ENCODE data around the gene BRPF1. TPM values are rescaled to one million over a fixed set of nuclear protein-coding genes. Genes with fewer than 3 reads are reported as not detected.

The BRPF1 gene
- total RNA-seq, 2 donors from 2014 or later = 16.4 to 21.0 TPM

DNA sequence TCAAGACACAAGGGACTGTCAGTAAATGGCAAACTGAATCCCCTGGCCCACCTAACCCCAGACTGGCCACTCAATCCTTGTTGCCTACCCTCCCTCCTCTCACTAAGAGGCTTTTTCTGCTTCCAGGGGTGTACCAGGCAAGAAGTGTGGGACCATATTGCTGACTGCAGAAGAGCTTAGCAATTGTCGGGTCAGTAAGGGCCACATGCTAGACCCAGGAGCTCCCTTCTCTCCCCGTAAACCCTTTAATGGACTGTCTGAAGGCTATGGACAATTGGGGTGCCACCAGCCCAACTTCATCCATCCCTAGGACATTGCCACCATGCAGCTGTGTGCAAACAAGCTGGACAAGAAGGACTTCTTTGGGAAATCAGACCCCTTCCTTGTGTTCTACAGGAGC lies 19.1 kb upstream of the BRPF1 start:
- H3K4me1 ChIP-seq (ENCODE audit: control insufficient read depth in 1 of 2, low read depth in 2 of 2) = peaks cover 3 to 10% of the 10 kb centered on the region in 2 donors
- no peaks in the 10 kb centered on the region for H3K9me3 ChIP-seq
- TF ChIP-seq, protein P1, sequence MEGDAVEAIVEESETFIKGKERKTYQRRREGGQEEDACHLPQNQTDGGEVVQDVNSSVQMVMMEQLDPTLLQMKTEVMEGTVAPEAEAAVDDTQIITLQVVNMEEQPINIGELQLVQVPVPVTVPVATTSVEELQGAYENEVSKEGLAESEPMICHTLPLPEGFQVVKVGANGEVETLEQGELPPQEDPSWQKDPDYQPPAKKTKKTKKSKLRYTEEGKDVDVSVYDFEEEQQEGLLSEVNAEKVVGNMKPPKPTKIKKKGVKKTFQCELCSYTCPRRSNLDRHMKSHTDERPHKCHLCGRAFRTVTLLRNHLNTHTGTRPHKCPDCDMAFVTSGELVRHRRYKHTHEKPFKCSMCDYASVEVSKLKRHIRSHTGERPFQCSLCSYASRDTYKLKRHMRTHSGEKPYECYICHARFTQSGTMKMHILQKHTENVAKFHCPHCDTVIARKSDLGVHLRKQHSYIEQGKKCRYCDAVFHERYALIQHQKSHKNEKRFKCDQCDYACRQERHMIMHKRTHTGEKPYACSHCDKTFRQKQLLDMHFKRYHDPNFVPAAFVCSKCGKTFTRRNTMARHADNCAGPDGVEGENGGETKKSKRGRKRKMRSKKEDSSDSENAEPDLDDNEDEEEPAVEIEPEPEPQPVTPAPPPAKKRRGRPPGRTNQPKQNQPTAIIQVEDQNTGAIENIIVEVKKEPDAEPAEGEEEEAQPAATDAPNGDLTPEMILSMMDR (IDR thresholded peaks at IDR 0.05) = no peak
- H3K4me3 ChIP-seq = no peak overlapping the region
- no peaks in the 10 kb centered on the region for H3K36me3 ChIP-seq
- no peak overlapping the region for H3K27ac ChIP-seq
- no peak for DNase-seq (ENCODE audit: low spot score)
- no peaks in the 10 kb centered on the region for H3K27me3 ChIP-seq (replicated peaks; ENCODE audit: insufficient read depth)
- no peak for ATAC-seq (ENCODE audit: insufficient number of reproducible peaks, low FRiP score, low read depth)

DNA sequence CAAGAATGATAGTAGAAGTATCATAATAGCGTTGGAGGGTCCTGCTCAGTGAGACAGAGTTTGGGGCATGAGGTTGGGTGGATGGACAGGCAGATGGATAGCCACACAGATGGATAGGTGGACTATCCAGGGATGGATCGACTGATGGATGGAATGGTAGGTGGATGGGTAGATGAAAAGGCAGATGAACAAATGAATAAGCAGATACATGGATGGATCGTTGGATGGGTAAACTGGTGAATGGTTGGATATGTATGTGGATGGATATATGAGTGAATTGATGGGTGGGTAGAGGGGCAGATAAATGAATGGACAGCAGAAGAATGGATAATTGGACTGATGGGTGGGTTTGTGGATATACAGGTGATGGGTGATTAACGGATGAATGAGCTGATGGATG lies 18.4 kb upstream of the BRPF1 start:
- Histone ChIP-seq H3K4me1 (ENCODE audit: control insufficient read depth in 1 of 2, low read depth in 2 of 2) (peaks cover 3 to 10% of the 10 kb centered on the region in 2 donors), H3K27ac (no peak overlapping the region), H3K9me3 (no peaks in the 10 kb centered on the region), H3K4me3 (no peak overlapping the region), H3K36me3 (no peaks in the 10 kb centered on the region), H3K27me3 (replicated peaks; ENCODE audit: insufficient read depth) (no peaks in the 10 kb centered on the region)
- ATAC-seq (ENCODE audit: insufficient number of reproducible peaks, low FRiP score, low read depth) (no peak), DNase-seq (ENCODE audit: low spot score) (no peak)
- TF ChIP-seq, protein P1 (IDR thresholded peaks at IDR 0.05) = no peak

DNA sequence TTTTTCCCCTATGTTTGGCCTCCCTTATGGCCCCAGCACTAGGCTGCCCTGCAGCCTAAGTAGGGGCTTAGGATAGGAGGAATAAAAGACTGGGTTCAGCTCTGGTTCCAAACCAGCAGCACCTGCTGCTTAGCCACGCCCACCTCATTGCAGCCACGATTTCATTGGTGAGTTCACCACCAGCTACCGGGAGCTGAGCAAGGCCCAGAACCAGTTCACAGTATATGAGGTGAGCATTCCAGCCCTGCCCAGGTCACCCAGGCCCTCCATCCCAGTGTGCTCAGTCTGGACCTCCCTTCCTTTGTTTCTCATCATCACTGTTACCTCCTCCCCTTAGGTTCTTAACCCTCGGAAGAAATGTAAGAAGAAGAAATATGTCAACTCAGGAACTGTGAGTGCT lies 16.4 kb upstream of the BRPF1 start:
- Histone ChIP-seq H3K9me3 (no peaks in the 10 kb centered on the region), H3K27me3 (replicated peaks; ENCODE audit: insufficient read depth) (no peaks in the 10 kb centered on the region), H3K4me3 (no peak overlapping the region), H3K36me3 (no peaks in the 10 kb centered on the region), H3K4me1 (ENCODE audit: control insufficient read depth in 1 of 2, low read depth in 2 of 2) (peaks cover 3 to 10% of the 10 kb centered on the region in 2 donors), H3K27ac (peak overlapping the region; percentile 46 to 74)
- TF ChIP-seq, protein P1 (IDR thresholded peaks at IDR 0.05) = no peak
- DNase-seq (ENCODE audit: low spot score) = no peak
- no peak for ATAC-seq (ENCODE audit: insufficient number of reproducible peaks, low FRiP score, low read depth)

DNA sequence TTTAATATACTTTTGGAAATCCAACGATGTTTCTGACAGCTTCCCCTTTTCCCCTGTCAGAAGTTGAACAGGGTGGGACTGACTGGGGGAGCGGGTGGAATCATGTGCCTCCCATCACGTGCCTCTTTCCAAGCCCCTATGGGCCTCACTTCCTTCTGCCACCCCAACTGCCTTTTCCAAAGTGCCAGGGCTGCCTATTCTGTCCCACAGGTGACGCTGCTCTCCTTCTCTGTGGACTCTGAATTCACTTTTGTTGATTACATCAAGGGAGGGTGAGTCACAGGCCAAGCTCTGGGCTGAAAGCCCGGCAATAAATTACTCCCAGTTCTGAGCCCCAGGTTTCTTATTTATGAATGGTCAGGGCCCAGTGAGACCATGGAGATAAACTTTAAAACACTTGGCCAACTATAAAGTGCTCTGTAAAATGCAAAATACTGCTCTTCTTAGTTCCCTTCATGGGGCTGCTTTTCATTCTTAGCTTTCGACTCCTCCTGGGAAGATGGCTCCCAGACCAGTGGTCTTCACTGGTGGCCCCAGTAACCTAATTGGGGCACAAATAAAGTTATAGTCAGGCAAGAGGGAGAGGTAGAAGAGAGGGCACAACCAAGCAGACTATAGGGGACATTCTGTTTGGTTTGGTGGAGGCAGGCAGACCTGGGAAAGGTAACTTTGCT lies 15.6 kb upstream of the BRPF1 start:
- Histone ChIP-seq H3K27me3 (replicated peaks; ENCODE audit: insufficient read depth) (no peaks in the 10 kb centered on the region), H3K27ac (peak overlapping the region; percentile 24 to 74), H3K4me1 (ENCODE audit: control insufficient read depth in 1 of 2, low read depth in 2 of 2) (peaks cover 3 to 10% of the 10 kb centered on the region in 2 donors), H3K9me3 (no peaks in the 10 kb centered on the region), H3K36me3 (no peaks in the 10 kb centered on the region), H3K4me3 (no peak overlapping the region)
- DNase-seq (ENCODE audit: low spot score) (peak; percentile 72), ATAC-seq (ENCODE audit: insufficient number of reproducible peaks, low FRiP score, low read depth) (peak; percentile 98)
- TF ChIP-seq, protein P1 (IDR thresholded peaks at IDR 0.05) = peak; percentile 76

DNA sequence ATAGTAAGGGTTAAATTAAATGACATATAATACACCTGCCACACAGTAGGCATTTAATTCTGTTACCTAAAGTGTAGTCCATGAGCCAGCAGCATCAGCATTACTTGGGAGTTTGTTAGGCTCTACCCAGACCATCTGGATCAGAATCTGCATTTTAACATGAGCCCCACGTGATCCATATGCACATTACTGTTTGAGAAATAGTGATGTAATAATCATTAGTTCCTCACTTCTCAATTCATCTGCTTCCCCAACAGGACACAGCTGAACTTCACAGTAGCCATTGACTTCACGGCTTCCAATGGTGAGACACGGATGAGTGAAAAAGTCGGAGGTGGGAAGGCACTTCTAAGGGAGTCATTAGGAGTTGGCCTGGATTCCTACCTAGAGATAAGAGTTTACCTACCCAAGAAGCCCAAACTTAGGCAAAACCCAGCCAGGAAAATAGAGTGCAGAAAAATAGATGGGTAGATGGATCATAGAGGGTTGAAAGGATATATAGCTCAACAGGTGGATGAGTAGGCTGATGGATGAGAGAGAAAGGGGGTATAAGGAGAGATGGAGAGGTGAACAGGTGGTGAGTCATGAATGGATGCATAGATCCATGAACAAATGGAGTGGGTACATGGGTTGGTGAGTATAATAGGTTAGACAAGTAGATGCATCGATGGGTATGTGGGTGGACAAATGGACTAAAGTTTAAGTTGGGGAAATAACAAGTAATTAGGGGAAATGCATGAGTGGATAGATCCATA lies 14.6 kb upstream of the BRPF1 start:
- Histone ChIP-seq H3K36me3 (no peaks in the 10 kb centered on the region), H3K27me3 (replicated peaks; ENCODE audit: insufficient read depth) (no peaks in the 10 kb centered on the region), H3K9me3 (no peaks in the 10 kb centered on the region), H3K4me1 (ENCODE audit: control insufficient read depth in 1 of 2, low read depth in 2 of 2) (peaks cover 3 to 10% of the 10 kb centered on the region in 2 donors), H3K27ac (peak overlapping the region in 1 of 2 donors; percentile 24), H3K4me3 (no peak overlapping the region)
- TF ChIP-seq, protein P1 (IDR thresholded peaks at IDR 0.05) = no peak
- ATAC-seq (ENCODE audit: insufficient number of reproducible peaks, low FRiP score, low read depth) (no peak), DNase-seq (ENCODE audit: low spot score) (no peak)

Data from thoracic aorta (tissue), 2 donors.